Bronchial epithelial cell (primary cell): ENCODE measurements around the gene METTL22. TPM values are rescaled to one million over a fixed set of nuclear protein-coding genes. Genes with fewer than 3 reads are reported as not detected.
A peak's percentile ranks its signal among the peaks of the same experiment; 100 is the strongest.

Experiments
- DNase-seq: peaks from one replicate; pipeline ENCODE4 v3.0.0-alpha.2; 2010; ENCODE audit warnings: low read depth
- FAIRE-seq: peaks from 2 replicates; lab custom pipeline; 2011; peaks lifted over from hg19 to GRCh38; lab: Jason Lieb, UNC
- H3K27me3 ChIP-seq: 2 replicates; pipeline ENCODE4 v1.5.1; 2011; ENCODE audit warnings: low read length; ENCODE audit not compliant: control insufficient read depth, insufficient read depth
- H3K36me3 ChIP-seq: 2 replicates; pipeline ENCODE4 v1.5.1; 2011; ENCODE audit warnings: low read length; ENCODE audit not compliant: control insufficient read depth, insufficient read depth
- H3K4me3 ChIP-seq: 2 replicates; pipeline ENCODE4 v1.5.1; 2011; ENCODE audit warnings: mild to moderate bottlenecking, low read depth, low read length, control low read depth
- CTCF ChIP-seq: IDR thresholded peaks from 2 replicates; pipeline ENCODE4 v1.5.1; 2011; ENCODE audit warnings: mild to moderate bottlenecking, moderate library complexity, low read length, control low read depth, inconsistent platforms; ENCODE audit not compliant: insufficient read depth, severe bottlenecking
- total RNA-seq: library from RNA; depleted of rRNA; stranded (reverse); fragments of >200 nt; gene quantifications from 2 replicates; pipeline ENCODE4 v1.2.1, GENCODE V29; 2014

Gene METTL22
- total RNA-seq, 1 donor from 2014 or later, result 14.5 TPM

GRCh38 chr16:8639694-8640093, 18.2 kb downstream of the METTL22 start:
- peaks cover 38% of the 10 kb centered on the region for H3K36me3 ChIP-seq

GRCh38 chr16:8641671-8642070, 20.2 kb downstream of the METTL22 start:
- no peak for TF ChIP-seq CTCF
- FAIRE-seq, result no peak
- Histone ChIP-seq H3K27me3 (no peaks in the 10 kb centered on the region), H3K36me3 (peaks cover 39% of the 10 kb centered on the region), H3K4me3 (no peak overlapping the region)
- DNase-seq, result no peak

More at GRCh38 chr16:8639694-8640093, 18.2 kb downstream of the METTL22 start:
- DNase-seq, result no peak
- no peak for FAIRE-seq
- Histone ChIP-seq H3K4me3 (no peak overlapping the region), H3K27me3 (no peaks in the 10 kb centered on the region)
- no peak for TF ChIP-seq CTCF

- no peak for TF ChIP-seq CTCF
- Histone ChIP-seq H3K27me3 (no peaks in the 10 kb centered on the region), H3K4me3 (no peak overlapping the region), H3K36me3 (peaks cover 42% of the 10 kb centered on the region)
- FAIRE-seq, result peak; percentile 73
- DNase-seq, result no peak
Measured at GRCh38 chr16:8642146-8642545, 20.6 kb downstream of the METTL22 start.

- FAIRE-seq (no peak), DNase-seq (no peak)
- no peak overlapping the region for H3K4me3 ChIP-seq
- no peak for TF ChIP-seq CTCF
- H3K36me3 ChIP-seq, result peaks cover 30% of the 10 kb centered on the region
- H3K27me3 ChIP-seq, result no peaks in the 10 kb centered on the region
Measured at GRCh38 chr16:8644211-8645140, 23.0 kb downstream of the METTL22 start.

GRCh38 chr16:8645141-8645521, 23.6 kb downstream of the METTL22 start:
- no peak for TF ChIP-seq CTCF
- no peaks in the 10 kb centered on the region for H3K27me3 ChIP-seq
- FAIRE-seq (no peak), DNase-seq (no peak)
- peaks cover 25% of the 10 kb centered on the region for H3K36me3 ChIP-seq
- no peak overlapping the region for H3K4me3 ChIP-seq
